K562 (cell line): Measurements from ENCODE around the gene SRCIN1. TPM values are rescaled to one million over a fixed set of nuclear protein-coding genes. Genes with fewer than 3 reads are reported as not detected.

Experiments
- ATAC-seq: fragments of 200-7000 bp; cut with Tn5 transposase; 3 replicates; pipeline ENCODE4 v1.9.1; 2020; ENCODE audit warnings: moderate library complexity
- BruUV-seq: library from RNA; stranded (reverse); fragments of 400-500 nt; replicated peaks from 2 replicates; lab custom pipeline; 2021; lab: Mats Ljungman, UMichigan
- CTCF ChIA-PET: fragments of 300-600 bp; formaldehyde crosslinking; extraction: SDS; loops from one replicate; lab custom pipeline; 2021; ENCODE audit warnings: low intra/inter-chr PET ratio; lab: Yijun Ruan, JAX
- POLR2A ChIA-PET: fragments of 300-600, 350-650 bp; sonication (Branson Sonifier 250); formaldehyde crosslinking; extraction: SDS; loops from one replicate; lab custom pipeline; 2021; ENCODE audit warnings: antibody characterized with exemption, inconsistent platforms; lab: Yijun Ruan, JAX
- DNase-seq, 4 experiments: peaks; one replicate each; pipeline versions ENCODE4 v3.0.0 to v3.0.0-alpha.2; 2011 to 2018; ENCODE audit warnings: low spot score in 3 of 4, mixed read lengths in 3 of 4; ENCODE audit errors: extremely low read depth in 1 of 4
- FAIRE-seq: peaks from 2 replicates; lab custom pipeline; 2011; peaks lifted over from hg19 to GRCh38; lab: Jason Lieb, UNC
- H2AFZ ChIP-seq: 2 replicates; pipeline ENCODE4 v1.6.0; 2011; ENCODE audit warnings: low read depth, low read length, control low read depth, inconsistent platforms
- H3K27ac ChIP-seq: fragments of 200-600 bp; 3 replicates; pipeline ENCODE4 v1.8.0; 2011; ENCODE audit warnings: low read depth, mild to moderate bottlenecking, control low read depth, inconsistent platforms, low read length, moderate library complexity, mixed read lengths; ENCODE audit errors: extremely low read depth
- H3K27me3 ChIP-seq, 2 experiments: fragments of 300-600 bp in 1 of 2; 2 replicates in 1 of 2; 3 replicates in 1 of 2; pipeline versions ENCODE4 v1.6.0 to v1.8.0; 2011; ENCODE audit warnings: inconsistent platforms in 2 of 2, low read length in 2 of 2, mild to moderate bottlenecking in 1 of 2, mixed read lengths in 1 of 2, moderate library complexity in 1 of 2; ENCODE audit not compliant: control insufficient read depth in 2 of 2, insufficient read depth in 2 of 2
- H3K36me3 ChIP-seq: fragments of 300-600 bp; 3 replicates; pipeline ENCODE4 v1.8.0; 2011; ENCODE audit warnings: mild to moderate bottlenecking, low read length, inconsistent platforms; ENCODE audit not compliant: control insufficient read depth, insufficient read depth
- H3K4me1 ChIP-seq, 2 experiments: fragments of 200-600 bp in 1 of 2; replicated peaks in 1 of 2; 2 replicates in 1 of 2; 3 replicates in 1 of 2; pipeline versions ENCODE4 v1.5.1 to v1.8.0; 2011; ENCODE audit warnings: inconsistent platforms in 2 of 2, low read length in 2 of 2, mild to moderate bottlenecking in 1 of 2, mixed read lengths in 1 of 2, moderate library complexity in 1 of 2; ENCODE audit not compliant: control insufficient read depth in 2 of 2, insufficient read depth in 2 of 2
- H3K4me2 ChIP-seq: 2 replicates; pipeline ENCODE4 v1.6.1; 2011; ENCODE audit warnings: low read length, control low read depth, inconsistent platforms, mixed read lengths; ENCODE audit not compliant: insufficient read depth
- H3K4me3 ChIP-seq: fragments of 200-600 bp; sonication (generic), shearing (Covaris generic); 2 replicates; pipeline ENCODE4 v1.5.1; 2016; ENCODE audit warnings: control low read depth, inconsistent platforms
- H3K79me2 ChIP-seq: fragments of 200-600 bp; 3 replicates; pipeline ENCODE4 v1.8.0; 2011; ENCODE audit warnings: low read length, inconsistent platforms; ENCODE audit not compliant: control insufficient read depth, insufficient read depth
- H3K9ac ChIP-seq, 2 experiments: 2 replicates each; pipeline versions ENCODE4 v1.6.0 to v1.6.1; 2011; ENCODE audit warnings: low read depth in 2 of 2, low read length in 2 of 2, control low read depth in 1 of 2, inconsistent platforms in 1 of 2, mild to moderate bottlenecking in 1 of 2, mixed read lengths in 1 of 2; ENCODE audit not compliant: insufficient read depth in 1 of 2
- H3K9me1 ChIP-seq: one replicate; pipeline ENCODE4 v1.6.0; 2011; ENCODE audit warnings: inconsistent platforms, mild to moderate bottlenecking, low read length, moderate library complexity; ENCODE audit not compliant: control insufficient read depth, insufficient read depth
- H3K9me3 ChIP-seq: replicated peaks from 2 replicates; pipeline ENCODE4 v1.5.1; 2011; ENCODE audit warnings: low read depth, low read length, inconsistent platforms; ENCODE audit not compliant: control insufficient read depth, insufficient read depth
- H4K20me1 ChIP-seq: replicated peaks from 2 replicates; pipeline ENCODE4 v1.6.1; 2011; ENCODE audit warnings: low read length, inconsistent platforms, mixed read lengths; ENCODE audit not compliant: control insufficient read depth, insufficient read depth
- NFATC3 ChIP-seq: fragments of 450-650 bp; IDR thresholded peaks from 2 replicates; pipeline ENCODE4 v1.6.1; 2017; ENCODE audit warnings: mild to moderate bottlenecking
- ZNF146 ChIP-seq: IDR thresholded peaks from one replicate; pipeline ENCODE4 v1.6.1; 2018; ENCODE audit warnings: missing compliant biosample characterization; ENCODE audit not compliant: unreplicated experiment
- WGBS: fragments of 100-300 bp; shearing (Covaris generic); methylation state at CpG from one replicate; pipeline ENCODE4 v1.1.6; 2016; ENCODE audit warnings: low coverage, mixed read lengths; ENCODE audit not compliant: insufficient coverage; ENCODE audit errors: missing lambda C conversion rate; 5-methylcytosine and 5-hydroxymethylcytosine counted together
- in situ Hi-C: fragments of 300-500 bp; cut with MboI; formaldehyde crosslinking; loops from 4 replicates; pipeline ENCODE4 v1.15.0; 2018; ENCODE audit warnings: inconsistent platforms, mixed read lengths
- intact Hi-C: fragments of 100-400 bp; cut with micrococcal nuclease; formaldehyde crosslinking; loops from 2 replicates; pipeline ENCODE4 v1.14.2; 2022
- polyA plus RNA-seq, 8 experiments: library from polyadenylated mRNA; depleted of rRNA in 4 of 8; stranded (reverse) in 5 of 8; unstranded in 3 of 8; fragments of >200 nt; fragmentation: Nextera tagmentation in 2 of 8; fragmentation: Illumina TruSeq in 1 of 8; extraction: Ambion mirVana in 2 of 8; extraction: Trizol in 1 of 8; gene quantifications; 2 replicates each; pipeline versions ENCODE4 v1.2.1 to v1.2.3, GENCODE V29; 2011 to 2014; ENCODE audit warnings: inconsistent platforms in 1 of 8, missing spikeins in 1 of 8
- total RNA-seq, 7 experiments: library from RNA; depleted of rRNA in 6 of 7; stranded (reverse); fragments of >200 nt in 6 of 7; fragmentation: Illumina TruSeq in 2 of 7; extraction: Trizol in 2 of 7; gene quantifications; 2 replicates each; pipeline versions ENCODE4 v1.2.1 to v1.2.3, GENCODE V29; 2011 to 2021; ENCODE audit warnings: low replicate concordance in 1 of 7
- TF ChIP-seq, protein P1 (sequence below), 2 experiments: IDR thresholded peaks; 2 replicates each; pipeline ENCODE4 v1.6.1; 2011; ENCODE audit warnings: borderline replicate concordance in 1 of 2, control low read depth in 1 of 2, low read depth in 1 of 2, low read length in 1 of 2, mild to moderate bottlenecking in 1 of 2, mixed read lengths in 1 of 2, moderate library complexity in 1 of 2; ENCODE audit not compliant: insufficient read depth in 1 of 2, insufficient read length in 1 of 2, poor library complexity in 1 of 2, severe bottlenecking in 1 of 2; ENCODE audit errors: extremely low read depth in 1 of 2

SRCIN1 gene
- total and polyA plus RNA-seq, 9 of the 15 experiments (the other 6 are each of a cell fraction or from before 2014, with no cell fraction given) = 0.09 to 0.33 (median 0.13) TPM; not detected in 6

DNA sequence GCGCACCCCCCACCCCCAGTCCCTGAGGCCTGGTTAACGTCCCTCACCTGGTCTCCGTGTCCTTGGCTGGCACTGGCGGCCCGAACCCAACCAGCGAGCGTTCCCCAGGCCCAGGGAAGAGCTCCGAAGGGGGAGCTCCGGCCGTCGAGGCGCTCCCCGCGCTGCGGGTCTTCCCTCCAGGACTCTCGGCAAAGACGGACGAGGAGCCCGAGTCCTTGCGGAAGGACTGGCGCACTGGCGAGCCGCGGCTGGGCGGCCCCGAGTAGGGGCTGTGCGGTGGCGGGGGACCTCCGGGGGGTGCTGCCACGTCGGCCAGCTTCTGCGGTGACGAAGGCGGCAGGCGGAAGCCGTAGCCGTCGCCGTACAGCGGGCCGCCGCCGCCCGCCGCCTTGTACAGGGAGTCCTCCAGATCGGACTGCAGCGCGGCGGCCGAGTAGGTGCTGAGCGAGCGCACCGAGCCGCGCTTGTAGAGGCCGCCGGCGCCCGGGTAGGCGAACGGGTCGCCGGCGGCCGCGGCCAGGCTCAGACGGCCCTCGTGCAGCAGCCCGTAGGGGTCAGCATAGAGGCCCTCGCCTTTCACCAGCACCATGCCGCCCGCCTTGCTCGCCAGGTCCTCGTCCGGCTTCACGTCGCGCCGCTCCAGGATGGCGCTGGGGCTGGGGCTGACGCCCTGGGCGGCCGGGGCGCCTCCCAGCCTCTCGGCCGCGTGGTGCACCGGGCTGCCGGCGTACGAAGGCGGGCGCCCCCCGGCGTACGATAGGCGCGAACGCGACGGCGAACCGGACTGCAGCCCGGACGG, 44.1 kb downstream of the SRCIN1 start:
- no peak overlapping the region for H3K27ac ChIP-seq

More for the DNA sequence above, 44.1 kb downstream of the SRCIN1 start:
- intact Hi-C loops (no loop called here), in situ Hi-C loops (no loop called here)
- Histone ChIP-seq H3K9me3 (no peaks in the 10 kb centered on the region), H3K4me1 (peaks cover 26 to 59% of the 10 kb centered on the region in 2 experiments), H3K36me3 (no peaks in the 10 kb centered on the region), H3K4me2 (no peak overlapping the region), H3K9ac (no peak overlapping the region), H3K27me3 (peaks cover 14 to 43% of the 10 kb centered on the region in 2 experiments; a peak in 4 of 5 replicates), H3K4me3 (no peak overlapping the region), H2AFZ (no peak overlapping the region), H3K79me2 (no peaks in the 10 kb centered on the region), H3K9me1 (no peaks in the 10 kb centered on the region), H4K20me1 (peaks cover 31% of the 10 kb centered on the region)
- DNase-seq = no peak
- ChIA-PET CTCF (no interaction called here), POLR2A (interaction anchor here (0.6 kb wide), 1 partner anchor 13 kb away, joined by 3 read pairs; no protein-coding TSS in a partner anchor)
- TF ChIP-seq ZNF146 (CRISPR knock-in tag) = no peak
- no peak for TF ChIP-seq NFATC3
- TF ChIP-seq, protein P1, sequence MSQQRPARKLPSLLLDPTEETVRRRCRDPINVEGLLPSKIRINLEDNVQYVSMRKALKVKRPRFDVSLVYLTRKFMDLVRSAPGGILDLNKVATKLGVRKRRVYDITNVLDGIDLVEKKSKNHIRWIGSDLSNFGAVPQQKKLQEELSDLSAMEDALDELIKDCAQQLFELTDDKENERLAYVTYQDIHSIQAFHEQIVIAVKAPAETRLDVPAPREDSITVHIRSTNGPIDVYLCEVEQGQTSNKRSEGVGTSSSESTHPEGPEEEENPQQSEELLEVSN (IDR thresholded peaks at IDR 0.05; ENCODE audit: borderline replicate concordance in 1 of 2, extremely low read depth in 1 of 2, insufficient read depth in 1 of 2, insufficient read length in 1 of 2, low read depth in 1 of 2, low read length in 1 of 2, poor library complexity in 1 of 2, severe bottlenecking in 1 of 2) = peak in 1 of 2 experiments; percentile 44
- WGBS = 51% methylated on average over 33 of the region's 105 CpGs
- BruUV-seq = no TSS peak
- no peak for FAIRE-seq
- ATAC-seq = no peak
